ENCODE results near the gene PFKL.

Gene PFKL

GRCh38 chr21:44327603-44327974, 27.7 kb downstream of the PFKL start:
- Histone ChIP-seq H3K9ac (ENCODE audit: low read length) (no peak overlapping the region), H3K4me3 (ENCODE audit: low read depth in 1 of 2, low read length in 2 of 2) (no peak overlapping the region), H3K9me3 (ENCODE audit: low read length) (no peaks in the 10 kb centered on the region), H3K27ac (ENCODE audit: low read depth, low read length) (no peak overlapping the region), H3K27me3 (ENCODE audit: control insufficient read depth in 1 of 2, insufficient read depth in 2 of 2, low read length in 2 of 2) (no peaks in the 10 kb centered on the region), H3K36me3 (ENCODE audit: insufficient read depth, low read length) (peaks cover 25% of the 10 kb centered on the region), H3K4me1 (ENCODE audit: insufficient read depth, low read length) (no peaks in the 10 kb centered on the region)

- H3K9ac ChIP-seq (ENCODE audit: low read length), result no peak overlapping the region
- no peak overlapping the region for H3K4me3 ChIP-seq (ENCODE audit: low read depth in 1 of 2, low read length in 2 of 2)
- no peaks in the 10 kb centered on the region for H3K9me3 ChIP-seq (ENCODE audit: low read length)
- H3K27ac ChIP-seq (ENCODE audit: low read depth, low read length), result no peak overlapping the region
- no peaks in the 10 kb centered on the region for H3K27me3 ChIP-seq (ENCODE audit: control insufficient read depth in 1 of 2, insufficient read depth in 2 of 2, low read length in 2 of 2)
- H3K4me1 ChIP-seq (ENCODE audit: insufficient read depth, low read length), result no peaks in the 10 kb centered on the region
- H3K36me3 ChIP-seq (ENCODE audit: insufficient read depth, low read length), result peaks cover 19% of the 10 kb centered on the region
These were observed 28.5 kb downstream of the PFKL start for GRCh38 chr21:44328242-44328895.

GRCh38 chr21:44329086-44329889, 29.4 kb downstream of the PFKL start:
- no peak overlapping the region for H3K27ac ChIP-seq (ENCODE audit: low read depth, low read length)
- H3K9me3 ChIP-seq (ENCODE audit: low read length), result no peaks in the 10 kb centered on the region
- no peaks in the 10 kb centered on the region for H3K27me3 ChIP-seq (ENCODE audit: control insufficient read depth in 1 of 2, insufficient read depth in 2 of 2, low read length in 2 of 2)
- H3K4me3 ChIP-seq (ENCODE audit: low read depth in 1 of 2, low read length in 2 of 2), result no peak overlapping the region
- peaks cover 19% of the 10 kb centered on the region for H3K36me3 ChIP-seq (ENCODE audit: insufficient read depth, low read length)
- no peaks in the 10 kb centered on the region for H3K4me1 ChIP-seq (ENCODE audit: insufficient read depth, low read length)
- H3K9ac ChIP-seq (ENCODE audit: low read length), result no peak overlapping the region

- no peaks in the 10 kb centered on the region for H3K9me3 ChIP-seq (ENCODE audit: low read length)
- H3K9ac ChIP-seq (ENCODE audit: low read length), result no peak overlapping the region
- H3K4me3 ChIP-seq (ENCODE audit: low read depth in 1 of 2, low read length in 2 of 2), result no peak overlapping the region
- no peaks in the 10 kb centered on the region for H3K4me1 ChIP-seq (ENCODE audit: insufficient read depth, low read length)
- no peak overlapping the region for H3K27ac ChIP-seq (ENCODE audit: low read depth, low read length)
- H3K36me3 ChIP-seq (ENCODE audit: insufficient read depth, low read length), result peaks cover 23% of the 10 kb centered on the region
- no peaks in the 10 kb centered on the region for H3K27me3 ChIP-seq (ENCODE audit: control insufficient read depth in 1 of 2, insufficient read depth in 2 of 2, low read length in 2 of 2)
These were observed 30.3 kb downstream of the PFKL start for GRCh38 chr21:44329971-44330681.

GRCh38 chr21:44330698-44331097, 30.8 kb downstream of the PFKL start:
- Histone ChIP-seq H3K27me3 (ENCODE audit: control insufficient read depth in 1 of 2, insufficient read depth in 2 of 2, low read length in 2 of 2) (no peaks in the 10 kb centered on the region), H3K4me1 (ENCODE audit: insufficient read depth, low read length) (no peaks in the 10 kb centered on the region), H3K9ac (ENCODE audit: low read length) (no peak overlapping the region), H3K36me3 (ENCODE audit: insufficient read depth, low read length) (peaks cover 21% of the 10 kb centered on the region), H3K9me3 (ENCODE audit: low read length) (no peaks in the 10 kb centered on the region), H3K27ac (ENCODE audit: low read depth, low read length) (no peak overlapping the region), H3K4me3 (ENCODE audit: low read depth in 1 of 2, low read length in 2 of 2) (no peak overlapping the region)

- no peaks in the 10 kb centered on the region for H3K4me1 ChIP-seq (ENCODE audit: insufficient read depth, low read length)
- no peak overlapping the region for H3K4me3 ChIP-seq (ENCODE audit: low read depth in 1 of 2, low read length in 2 of 2)
- no peaks in the 10 kb centered on the region for H3K27me3 ChIP-seq (ENCODE audit: control insufficient read depth in 1 of 2, insufficient read depth in 2 of 2, low read length in 2 of 2)
- no peak overlapping the region for H3K9ac ChIP-seq (ENCODE audit: low read length)
- peaks cover 19% of the 10 kb centered on the region for H3K36me3 ChIP-seq (ENCODE audit: insufficient read depth, low read length)
- H3K27ac ChIP-seq (ENCODE audit: low read depth, low read length), result no peak overlapping the region
- no peaks in the 10 kb centered on the region for H3K9me3 ChIP-seq (ENCODE audit: low read length)
These were observed 31.4 kb downstream of the PFKL start for GRCh38 chr21:44331209-44331608.

GRCh38 chr21:44331650-44332307, 31.9 kb downstream of the PFKL start:
- Histone ChIP-seq H3K9me3 (ENCODE audit: low read length) (no peaks in the 10 kb centered on the region), H3K9ac (ENCODE audit: low read length) (no peak overlapping the region)

GRCh38 chr21:44332383-44332782, 32.5 kb downstream of the PFKL start:
- Histone ChIP-seq H3K4me1 (ENCODE audit: insufficient read depth, low read length) (no peaks in the 10 kb centered on the region), H3K9ac (ENCODE audit: low read length) (no peak overlapping the region), H3K27ac (ENCODE audit: low read depth, low read length) (no peak overlapping the region), H3K36me3 (ENCODE audit: insufficient read depth, low read length) (peaks cover 23% of the 10 kb centered on the region), H3K9me3 (ENCODE audit: low read length) (no peaks in the 10 kb centered on the region), H3K4me3 (ENCODE audit: low read depth in 1 of 2, low read length in 2 of 2) (no peak overlapping the region), H3K27me3 (ENCODE audit: control insufficient read depth in 1 of 2, insufficient read depth in 2 of 2, low read length in 2 of 2) (no peaks in the 10 kb centered on the region)

More at GRCh38 chr21:44331650-44332307, 31.9 kb downstream of the PFKL start:
- Histone ChIP-seq H3K27ac (ENCODE audit: low read depth, low read length) (no peak overlapping the region), H3K4me3 (ENCODE audit: low read depth in 1 of 2, low read length in 2 of 2) (no peak overlapping the region), H3K4me1 (ENCODE audit: insufficient read depth, low read length) (no peaks in the 10 kb centered on the region), H3K27me3 (ENCODE audit: control insufficient read depth in 1 of 2, insufficient read depth in 2 of 2, low read length in 2 of 2) (no peaks in the 10 kb centered on the region), H3K36me3 (ENCODE audit: insufficient read depth, low read length) (peaks cover 23% of the 10 kb centered on the region)

- H3K4me3 ChIP-seq (ENCODE audit: low read depth in 1 of 2, low read length in 2 of 2), result no peak overlapping the region
- peaks cover 23% of the 10 kb centered on the region for H3K36me3 ChIP-seq (ENCODE audit: insufficient read depth, low read length)
- H3K27ac ChIP-seq (ENCODE audit: low read depth, low read length), result no peak overlapping the region
- no peak overlapping the region for H3K9ac ChIP-seq (ENCODE audit: low read length)
- H3K4me1 ChIP-seq (ENCODE audit: insufficient read depth, low read length), result peaks cover 3% of the 10 kb centered on the region
- H3K9me3 ChIP-seq (ENCODE audit: low read length), result no peaks in the 10 kb centered on the region
- no peaks in the 10 kb centered on the region for H3K27me3 ChIP-seq (ENCODE audit: control insufficient read depth in 1 of 2, insufficient read depth in 2 of 2, low read length in 2 of 2)
These were observed 33.1 kb downstream of the PFKL start for GRCh38 chr21:44332965-44333364.

- Histone ChIP-seq H3K27me3 (ENCODE audit: control insufficient read depth in 1 of 2, insufficient read depth in 2 of 2, low read length in 2 of 2) (no peaks in the 10 kb centered on the region), H3K4me3 (ENCODE audit: low read depth in 1 of 2, low read length in 2 of 2) (no peak overlapping the region), H3K36me3 (ENCODE audit: insufficient read depth, low read length) (peaks cover 23% of the 10 kb centered on the region)
These were observed 33.9 kb downstream of the PFKL start for GRCh38 chr21:44333509-44334328.

More at GRCh38 chr21:44333509-44334328, 33.9 kb downstream of the PFKL start:
- Histone ChIP-seq H3K27ac (ENCODE audit: low read depth, low read length) (no peak overlapping the region), H3K4me1 (ENCODE audit: insufficient read depth, low read length) (peaks cover 7% of the 10 kb centered on the region), H3K9ac (ENCODE audit: low read length) (no peak overlapping the region), H3K9me3 (ENCODE audit: low read length) (no peaks in the 10 kb centered on the region)

All from muscle layer of colon (tissue), 2 donors.